Cardiac muscle cell (in vitro differentiated cells and primary cell): Measurements from ENCODE around the gene ACAA1. TPM values are rescaled to one million over a fixed set of nuclear protein-coding genes. Genes with fewer than 3 reads are reported as not detected.

ENCODE experiments used
- DNase-seq, 2 donors: peaks; one replicate each; pipeline versions ENCODE4 v3.0.0 to v3.0.0-alpha.2; 2010 to 2017; ENCODE audit warnings: low read depth in 1 of 2, low spot score in 1 of 2
- H3K27ac ChIP-seq: fragments of 200-600 bp; sonication (generic); 2 replicates; pipeline ENCODE4 v1.5.1; 2016
- H3K27me3 ChIP-seq: fragments of 200-600 bp; sonication (generic); 2 replicates; pipeline ENCODE4 v1.6.0; 2016; ENCODE audit warnings: control low read depth
- H3K36me3 ChIP-seq: fragments of 200-600 bp; sonication (generic); 2 replicates; pipeline ENCODE4 v1.5.1; 2016; ENCODE audit warnings: control low read depth
- H3K4me1 ChIP-seq: fragments of 200-600 bp; sonication (generic); 2 replicates; pipeline ENCODE4 v1.8.1; 2017; ENCODE audit warnings: low read depth, mild to moderate bottlenecking, mixed run types
- H3K4me3 ChIP-seq: fragments of 200-600 bp; sonication (generic); 2 replicates; pipeline ENCODE4 v1.5.1; 2016; ENCODE audit warnings: mild to moderate bottlenecking
- H3K9me3 ChIP-seq: fragments of 200-600 bp; sonication (generic); 2 replicates; pipeline ENCODE4 v1.5.1; 2017; ENCODE audit warnings: low read depth, mild to moderate bottlenecking, control low read depth
- polyA plus RNA-seq: library from polyadenylated mRNA; unstranded; fragments of >200 nt; fragmentation: Nextera tagmentation; extraction: Ambion mirVana; gene quantifications from 2 replicates; pipeline ENCODE4 v1.2.1, GENCODE V29; 2016
- total RNA-seq: library from RNA; depleted of rRNA; stranded (reverse); fragments of >200 nt; gene quantifications from 2 replicates; pipeline ENCODE4 v1.2.3, GENCODE V29; 2016
- TF ChIP-seq, protein P1 (sequence below): IDR thresholded peaks from 2 replicates; pipeline ENCODE4 v1.5.1; 2012; ENCODE audit warnings: low read depth, mild to moderate bottlenecking, low read length

ACAA1 gene
- total and polyA plus RNA-seq, 2 experiments from 2014 or later, result 62.8 to 104 TPM

DNA sequence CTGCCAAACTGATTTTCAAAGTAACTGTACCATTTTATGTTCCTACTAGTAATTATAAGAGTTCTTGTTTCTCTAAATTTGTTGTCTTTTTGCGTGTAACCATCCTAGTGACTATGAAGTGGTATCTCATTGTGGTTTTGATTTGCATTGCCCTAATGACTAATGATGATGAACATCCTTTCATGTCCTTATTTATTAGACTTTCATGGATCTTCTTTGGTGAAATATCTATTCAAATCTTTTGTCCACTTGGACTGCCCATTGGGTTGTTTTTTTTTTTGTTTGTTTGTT, 32.0 kb upstream of the ACAA1 start:
- TF ChIP-seq, protein P1, sequence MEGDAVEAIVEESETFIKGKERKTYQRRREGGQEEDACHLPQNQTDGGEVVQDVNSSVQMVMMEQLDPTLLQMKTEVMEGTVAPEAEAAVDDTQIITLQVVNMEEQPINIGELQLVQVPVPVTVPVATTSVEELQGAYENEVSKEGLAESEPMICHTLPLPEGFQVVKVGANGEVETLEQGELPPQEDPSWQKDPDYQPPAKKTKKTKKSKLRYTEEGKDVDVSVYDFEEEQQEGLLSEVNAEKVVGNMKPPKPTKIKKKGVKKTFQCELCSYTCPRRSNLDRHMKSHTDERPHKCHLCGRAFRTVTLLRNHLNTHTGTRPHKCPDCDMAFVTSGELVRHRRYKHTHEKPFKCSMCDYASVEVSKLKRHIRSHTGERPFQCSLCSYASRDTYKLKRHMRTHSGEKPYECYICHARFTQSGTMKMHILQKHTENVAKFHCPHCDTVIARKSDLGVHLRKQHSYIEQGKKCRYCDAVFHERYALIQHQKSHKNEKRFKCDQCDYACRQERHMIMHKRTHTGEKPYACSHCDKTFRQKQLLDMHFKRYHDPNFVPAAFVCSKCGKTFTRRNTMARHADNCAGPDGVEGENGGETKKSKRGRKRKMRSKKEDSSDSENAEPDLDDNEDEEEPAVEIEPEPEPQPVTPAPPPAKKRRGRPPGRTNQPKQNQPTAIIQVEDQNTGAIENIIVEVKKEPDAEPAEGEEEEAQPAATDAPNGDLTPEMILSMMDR, result no peak
- no peak overlapping the region for H3K4me3 ChIP-seq
- H3K9me3 ChIP-seq, result no peaks in the 10 kb centered on the region
- H3K27me3 ChIP-seq, result no peaks in the 10 kb centered on the region
- H3K4me1 ChIP-seq, result no peaks in the 10 kb centered on the region
- H3K36me3 ChIP-seq, result no peaks in the 10 kb centered on the region
- H3K27ac ChIP-seq, result no peak overlapping the region
- no peak for DNase-seq

DNA sequence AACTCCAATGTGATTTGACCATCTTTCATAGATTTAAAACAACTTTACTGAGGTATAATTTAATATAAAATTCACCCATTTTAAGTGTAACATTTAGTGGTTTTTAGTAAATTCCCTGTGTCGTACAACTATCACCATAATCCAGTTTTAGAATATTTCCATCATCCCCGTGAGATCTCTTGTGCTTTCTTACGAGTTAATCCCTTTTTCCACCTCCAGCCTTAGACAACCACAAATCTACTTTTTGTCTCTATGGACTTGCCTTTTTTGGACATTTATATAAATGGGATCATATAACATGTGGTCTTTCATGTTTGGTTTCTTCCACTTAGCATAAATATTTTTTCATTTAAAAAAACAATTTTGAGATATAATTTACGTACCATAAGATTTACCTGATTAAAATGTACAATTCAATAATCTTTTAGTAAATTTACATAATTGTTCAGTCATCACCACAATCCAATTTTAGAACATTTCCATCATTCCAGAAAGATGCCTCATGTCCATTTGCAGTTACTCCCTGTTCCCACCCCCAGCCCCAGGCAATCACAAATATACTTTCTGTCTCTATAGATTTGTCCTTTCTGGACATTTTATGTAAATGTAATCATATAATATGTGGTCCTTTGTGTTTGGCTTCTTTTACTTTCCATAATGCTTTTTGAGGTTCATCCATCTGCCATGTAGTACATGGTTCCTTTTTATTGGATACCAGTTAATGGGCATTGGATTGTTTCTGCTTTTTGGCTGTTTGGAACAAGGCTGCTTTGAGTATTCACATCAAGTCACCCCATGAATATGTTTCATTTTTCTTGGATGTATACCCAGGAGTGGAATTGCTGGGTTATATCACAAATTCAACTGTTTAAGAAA, 31.5 kb upstream of the ACAA1 start:
- H3K4me3 ChIP-seq, result no peak overlapping the region

DNA sequence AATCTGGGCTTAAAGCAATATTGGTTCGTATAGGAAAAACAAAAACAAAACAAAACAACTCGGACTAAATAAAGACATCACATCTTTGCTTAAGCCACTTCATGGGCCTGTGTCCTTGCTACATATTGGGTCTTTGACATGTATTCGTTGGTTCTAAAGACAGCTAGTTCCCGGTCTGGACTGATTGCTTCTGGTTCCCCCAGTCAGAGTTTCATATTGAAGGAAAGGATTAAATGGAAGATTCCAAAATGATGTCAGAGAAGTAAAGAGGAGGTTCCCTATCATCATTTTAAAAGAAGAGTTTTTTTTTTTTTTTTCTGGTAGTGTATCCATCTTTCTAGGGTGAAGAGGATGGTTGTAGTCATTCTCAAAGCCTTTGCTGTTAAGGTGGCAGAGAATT, 30.7 kb upstream of the ACAA1 start:
- no peaks in the 10 kb centered on the region for H3K36me3 ChIP-seq
- H3K27ac ChIP-seq, result no peak overlapping the region
- H3K9me3 ChIP-seq, result no peaks in the 10 kb centered on the region
- no peak for DNase-seq
- no peak overlapping the region for H3K4me3 ChIP-seq
- TF ChIP-seq, protein P1, result no peak
- H3K27me3 ChIP-seq, result no peaks in the 10 kb centered on the region
- no peaks in the 10 kb centered on the region for H3K4me1 ChIP-seq

More for the DNA sequence above, 31.5 kb upstream of the ACAA1 start:
- peak in 1 of 2 donors; percentile 42 for DNase-seq
- TF ChIP-seq, protein P1, result no peak
- H3K27ac ChIP-seq, result no peak overlapping the region
- no peaks in the 10 kb centered on the region for H3K27me3 ChIP-seq
- H3K9me3 ChIP-seq, result no peaks in the 10 kb centered on the region
- H3K36me3 ChIP-seq, result no peaks in the 10 kb centered on the region
- H3K4me1 ChIP-seq, result no peaks in the 10 kb centered on the region

DNA sequence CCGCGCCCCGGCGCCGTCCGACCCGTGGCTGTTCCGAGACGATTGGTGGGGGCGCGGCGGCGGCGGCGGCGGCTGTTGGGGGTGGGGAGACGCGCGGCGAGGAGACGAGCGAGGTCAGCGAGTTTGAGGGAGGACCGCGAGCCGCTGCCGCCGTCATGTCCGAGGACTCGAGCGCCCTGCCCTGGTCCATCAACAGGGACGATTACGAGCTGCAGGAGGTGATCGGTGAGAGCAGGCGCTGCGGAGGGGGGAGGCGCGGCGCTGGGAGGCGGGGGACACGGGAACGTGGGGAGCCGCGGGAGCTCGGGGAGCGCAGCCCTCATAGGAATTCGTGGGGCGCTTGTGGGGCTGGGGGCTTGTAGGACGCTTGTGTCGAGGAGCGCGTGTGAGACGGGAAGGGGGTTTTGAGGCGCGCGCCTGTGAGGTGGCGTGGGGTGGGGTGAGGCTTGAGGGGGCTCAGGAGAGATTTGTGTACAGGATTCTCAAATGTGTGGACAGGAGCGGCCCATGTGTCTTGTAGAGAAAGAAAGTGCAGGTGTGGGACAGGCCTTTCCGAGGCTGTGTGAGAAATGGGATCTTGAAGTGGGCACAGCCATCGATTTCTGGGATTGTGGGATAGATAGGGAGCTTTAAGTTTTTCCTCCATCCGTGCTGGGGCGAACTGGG, 28.9 kb upstream of the ACAA1 start:
- Histone ChIP-seq H3K9me3 (no peaks in the 10 kb centered on the region), H3K4me3 (peak overlapping the region; percentile 69), H3K27ac (peak overlapping the region; percentile 92), H3K36me3 (no peaks in the 10 kb centered on the region), H3K27me3 (no peaks in the 10 kb centered on the region), H3K4me1 (no peaks in the 10 kb centered on the region)
- TF ChIP-seq, protein P1, result no peak
- no peak for DNase-seq

- H3K9me3 ChIP-seq, result no peaks in the 10 kb centered on the region
- H3K4me1 ChIP-seq, result no peaks in the 10 kb centered on the region
- H3K4me3 ChIP-seq, result peak within 1 kb of the TSS; percentile 69
- no peaks in the 10 kb centered on the region for H3K36me3 ChIP-seq
- H3K27me3 ChIP-seq, result no peaks in the 10 kb centered on the region
- DNase-seq, result peak; percentile 98 to 100
- TF ChIP-seq, protein P1, result no peak
- H3K27ac ChIP-seq, result peak within 1 kb of the TSS; percentile 92
These were observed 28.2 kb upstream of the ACAA1 start, which contains the start of gene OXSR1 for GRCh38 chr3:38164952-38165721. OXSR1 (plus strand) TSS chr3:38165537; CDS start chr3:38165877, 340 bp downstream.
